HCT116 (cell line): ENCODE results near the gene GRIN2A. TPM values are rescaled to one million over a fixed set of nuclear protein-coding genes. Genes with fewer than 3 reads are reported as not detected.

ENCODE experiments used
- ATAC-seq: fragments of 200-7000 bp; cut with Tn5 transposase; 2 replicates; pipeline ENCODE4 v1.9.1; 2020; ENCODE audit warnings: mild to moderate bottlenecking, moderate library complexity
- BruUV-seq: library from RNA; stranded (reverse); fragments of 400-500 nt; replicated peaks from 2 replicates; lab custom pipeline; 2021; lab: Mats Ljungman, UMichigan
- CTCF ChIA-PET: fragments of 300-600 bp; sonication (Branson Sonifier 250); formaldehyde crosslinking; loops from one replicate; lab custom pipeline; 2021; ENCODE audit warnings: antibody characterized with exemption; lab: Charles Lee
- POLR2A ChIA-PET: fragments of 300-600, 350-600 bp; sonication (Branson Sonifier 250); formaldehyde crosslinking; loops from one replicate; lab custom pipeline; 2021; ENCODE audit warnings: antibody characterized with exemption; lab: Charles Lee
- RAD21 ChIA-PET, 2 experiments: fragments of 300-600 bp; sonication (Branson Sonifier 250); formaldehyde crosslinking; loops; one replicate each; lab custom pipeline; 2023; ENCODE audit warnings: low total read pairs in 2 of 2; ENCODE audit not compliant: uncharacterized antibody in 2 of 2, unreplicated experiment in 2 of 2, low non-redundant PET in 1 of 2; lab: Charles Lee
- DNase-seq: peaks from one replicate; pipeline ENCODE4 v3.0.0-alpha.2; 2010; ENCODE audit warnings: low read depth, low spot score
- H2AFZ ChIP-seq: fragments of 200-600 bp; shearing (Covaris generic), sonication (generic); 2 replicates; pipeline ENCODE4 v1.6.1; 2017; ENCODE audit warnings: low read depth, mixed run types, mixed read lengths, antibody characterized with exemption, low read length; ENCODE audit not compliant: poor library complexity, severe bottlenecking
- H3K27ac ChIP-seq: 2 replicates; pipeline ENCODE4 v1.5.1; 2012; ENCODE audit warnings: low read depth, low read length
- H3K27me3 ChIP-seq: fragments of 200-600 bp; sonication (generic); 2 replicates; pipeline ENCODE4 v1.6.1; 2016; ENCODE audit warnings: mixed run types, low read length, mixed read lengths; ENCODE audit not compliant: insufficient read depth
- H3K36me3 ChIP-seq, 2 experiments: fragments of 200-500 bp in 1 of 2; fragments of 200-600 bp in 1 of 2; sonication (Bioruptor generic) in 1 of 2; sonication (generic) in 1 of 2; 2 replicates each; pipeline versions ENCODE4 v1.5.1 to v1.6.1; 2014 to 2016; ENCODE audit warnings: low read length in 2 of 2, inconsistent platforms in 1 of 2, mixed read lengths in 1 of 2, mixed run types in 1 of 2; ENCODE audit not compliant: insufficient read depth in 2 of 2, control insufficient read depth in 1 of 2
- H3K4me1 ChIP-seq, 2 experiments: fragments of 200-600 bp in 1 of 2; sonication (generic) in 1 of 2; 2 replicates each; pipeline versions ENCODE4 v1.5.1 to v1.6.1; 2012 to 2017; ENCODE audit warnings: low read length in 2 of 2, inconsistent platforms in 1 of 2, mild to moderate bottlenecking in 1 of 2, mixed read lengths in 1 of 2, mixed run types in 1 of 2, moderate library complexity in 1 of 2; ENCODE audit not compliant: insufficient read depth in 2 of 2, control insufficient read depth in 1 of 2
- H3K4me2 ChIP-seq: fragments of 200-600 bp; sonication (generic); 2 replicates; pipeline ENCODE4 v1.6.1; 2017; ENCODE audit warnings: mixed run types, low read length, mixed read lengths
- H3K4me3 ChIP-seq, 2 experiments: fragments of 200-600 bp in 1 of 2; sonication (generic) in 1 of 2; replicated peaks in 1 of 2; 2 replicates each; pipeline ENCODE4 v1.5.1; 2011 to 2016; ENCODE audit warnings: low read length in 2 of 2, control low read depth in 1 of 2, low read depth in 1 of 2, mild to moderate bottlenecking in 1 of 2, mixed read lengths in 1 of 2, mixed run types in 1 of 2
- H3K79me2 ChIP-seq: fragments of 200-600 bp; sonication (generic); 2 replicates; pipeline ENCODE4 v1.6.1; 2017; ENCODE audit warnings: mild to moderate bottlenecking, mixed run types, low read length, moderate library complexity, mixed read lengths; ENCODE audit not compliant: insufficient read depth
- H3K9ac ChIP-seq: fragments of 200-600 bp; sonication (generic); 2 replicates; pipeline ENCODE4 v1.6.1; 2016; ENCODE audit warnings: low read length, mixed read lengths
- H3K9me2 ChIP-seq: fragments of 200-600 bp; sonication (generic), shearing (Covaris generic); 2 replicates; pipeline ENCODE4 v1.6.1; 2017; ENCODE audit warnings: mixed run types, mild to moderate bottlenecking, moderate library complexity; ENCODE audit not compliant: insufficient read depth
- H3K9me3 ChIP-seq, 2 experiments: fragments of 200-500 bp in 1 of 2; fragments of 200-600 bp in 1 of 2; sonication (Bioruptor generic) in 1 of 2; sonication (generic) in 1 of 2; 2 replicates each; pipeline ENCODE4 v1.6.1; 2014 to 2017; ENCODE audit warnings: low read length in 2 of 2, mixed read lengths in 2 of 2, inconsistent platforms in 1 of 2, low read depth in 1 of 2, mild to moderate bottlenecking in 1 of 2, mixed run types in 1 of 2, moderate library complexity in 1 of 2; ENCODE audit not compliant: control insufficient read depth in 1 of 2, insufficient read depth in 1 of 2
- H4K20me1 ChIP-seq: fragments of 200-600 bp; sonication (generic), shearing (Covaris generic); 2 replicates; pipeline ENCODE4 v1.6.1; 2017; ENCODE audit warnings: mixed run types, mild to moderate bottlenecking, moderate library complexity; ENCODE audit not compliant: insufficient read depth
- CEBPB ChIP-seq: IDR thresholded peaks from 2 replicates; pipeline ENCODE4 v1.6.1; 2012; ENCODE audit warnings: low read depth
- EZH2 ChIP-seq: fragments of 200-600 bp; sonication (generic); IDR thresholded peaks from 2 replicates; pipeline ENCODE4 v1.6.1; 2017; ENCODE audit warnings: antibody characterized with exemption, mixed run types
- JUND ChIP-seq: IDR thresholded peaks from 2 replicates; pipeline ENCODE4 v1.6.1; 2012
- SP1 ChIP-seq: IDR thresholded peaks from 2 replicates; pipeline ENCODE4 v1.6.1; 2012; ENCODE audit warnings: low read depth
- TCF7L2 ChIP-seq: IDR thresholded peaks from 2 replicates; pipeline ENCODE4 v1.7.0; 2011; ENCODE audit warnings: borderline replicate concordance, inconsistent platforms; ENCODE audit not compliant: insufficient read depth, insufficient read length; ENCODE audit errors: extremely low read depth
- YY1 ChIP-seq: IDR thresholded peaks from 2 replicates; pipeline ENCODE4 v1.6.1; 2011; ENCODE audit warnings: low read length, low read depth, moderate library complexity, mild to moderate bottlenecking; ENCODE audit not compliant: insufficient replicate concordance; ENCODE audit errors: extremely low read depth
- ZBTB33 ChIP-seq: IDR thresholded peaks from 2 replicates; pipeline ENCODE4 v1.6.1; 2011; ENCODE audit warnings: mild to moderate bottlenecking, low read length, moderate library complexity; ENCODE audit not compliant: insufficient replicate concordance; ENCODE audit errors: extremely low read depth
- ZFX ChIP-seq: fragments of 450-650 bp; IDR thresholded peaks from 2 replicates; pipeline ENCODE4 v1.6.1; 2017
- ZNF274 ChIP-seq: fragments of 200-500 bp; sonication (Bioruptor generic); IDR thresholded peaks from 2 replicates; pipeline ENCODE4 v1.6.1; 2014; ENCODE audit warnings: mild to moderate bottlenecking, low read depth, low read length, inconsistent platforms
- intact Hi-C: fragments of 100-400 bp; cut with micrococcal nuclease; formaldehyde crosslinking; loops from 2 replicates; pipeline ENCODE4 v1.10.0; 2022
- total RNA-seq: library from RNA; stranded (reverse); gene quantifications from one replicate; pipeline ENCODE4 v1.2.1, GENCODE V29; 2021; ENCODE audit not compliant: unreplicated experiment
- TF ChIP-seq, protein P1 (sequence below): IDR thresholded peaks from 2 replicates; pipeline ENCODE4 v1.6.1; 2012
- TF ChIP-seq, protein P2 (sequence below): IDR thresholded peaks from 2 replicates; pipeline ENCODE4 v1.6.1; 2012; ENCODE audit warnings: low read depth
- TF ChIP-seq, protein P3 (sequence below): IDR thresholded peaks from 2 replicates; pipeline ENCODE4 v1.6.1; 2012

GRIN2A gene
- total RNA-seq, 1 experiment from 2014 or later = 0.02 TPM

- no peak overlapping the region for H3K4me3 ChIP-seq
- H3K79me2 ChIP-seq = no peaks in the 10 kb centered on the region
- no peak overlapping the region for H3K4me2 ChIP-seq
- H3K27me3 ChIP-seq = peaks cover 13% of the 10 kb centered on the region; the same call in 1 of the 2 replicates
- ChIA-PET CTCF (no interaction called here), POLR2A (no interaction called here), RAD21 (no interaction called here)
- no peaks in the 10 kb centered on the region for H3K9me2 ChIP-seq
- no peak overlapping the region for H2AFZ ChIP-seq
- H4K20me1 ChIP-seq = no peaks in the 10 kb centered on the region
- ATAC-seq = no peak
- H3K36me3 ChIP-seq = no peaks in the 10 kb centered on the region
- no peak overlapping the region for H3K9ac ChIP-seq
- no TSS peak for BruUV-seq
- H3K4me1 ChIP-seq = no peaks in the 10 kb centered on the region
- H3K9me3 ChIP-seq = peaks cover 3 to 7% of the 10 kb centered on the region in 2 experiments; a peak in 2 of 4 replicates
- H3K27ac ChIP-seq = no peak overlapping the region
- TF ChIP-seq YY1 (no peak), ZFX (no peak), TCF7L2 (no peak)
- DNase-seq = no peak
- intact Hi-C loops = no loop called here
These were observed 46.6 kb upstream of the GRIN2A start for GRCh38 chr16:10228779-10229178.

DNA sequence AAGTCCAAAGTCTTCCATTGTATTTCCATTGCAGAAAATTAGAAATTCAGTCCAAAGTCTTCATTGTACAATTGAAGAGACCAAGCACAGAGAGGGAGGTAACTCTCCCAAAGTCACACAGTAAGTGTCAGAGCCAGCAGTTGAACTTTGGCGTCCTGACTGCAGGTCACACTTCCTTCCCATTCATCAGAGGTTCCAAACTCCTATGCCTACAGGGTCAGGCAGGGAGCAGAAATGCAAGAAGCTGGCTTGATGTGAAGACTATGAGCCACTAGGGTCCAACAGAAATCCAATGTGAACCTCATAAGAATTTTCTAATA lies 44.7 kb upstream of the GRIN2A start:
- Histone ChIP-seq H3K4me3 (no peak overlapping the region), H3K9ac (no peak overlapping the region), H3K9me3 (0 out of 4 replicates have a peak, but pooled peaks cover 0 to 4% of the 10 kb centered on the region in 2 experiments), H3K4me1 (no peaks in the 10 kb centered on the region), H3K4me2 (no peak overlapping the region), H3K79me2 (no peaks in the 10 kb centered on the region), H3K27me3 (peaks cover 21% of the 10 kb centered on the region; the same call in 1 of the 2 replicates), H3K27ac (no peak overlapping the region), H3K36me3 (no peaks in the 10 kb centered on the region), H3K9me2 (no peaks in the 10 kb centered on the region), H2AFZ (no peak overlapping the region), H4K20me1 (no peaks in the 10 kb centered on the region)
- intact Hi-C loops = no loop called here
- ChIA-PET RAD21 (no interaction called here), CTCF (no interaction called here), POLR2A (no interaction called here)
- no TSS peak for BruUV-seq
- DNase-seq = no peak
- no peak for ATAC-seq
- no peak for TF ChIP-seq ZBTB33
- TF ChIP-seq, protein P1, sequence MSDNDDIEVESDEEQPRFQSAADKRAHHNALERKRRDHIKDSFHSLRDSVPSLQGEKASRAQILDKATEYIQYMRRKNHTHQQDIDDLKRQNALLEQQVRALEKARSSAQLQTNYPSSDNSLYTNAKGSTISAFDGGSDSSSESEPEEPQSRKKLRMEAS = no peak
- TF ChIP-seq JUND = no peak
- TF ChIP-seq EZH2 = no peak
- no peak for TF ChIP-seq YY1
- TF ChIP-seq, protein P2, sequence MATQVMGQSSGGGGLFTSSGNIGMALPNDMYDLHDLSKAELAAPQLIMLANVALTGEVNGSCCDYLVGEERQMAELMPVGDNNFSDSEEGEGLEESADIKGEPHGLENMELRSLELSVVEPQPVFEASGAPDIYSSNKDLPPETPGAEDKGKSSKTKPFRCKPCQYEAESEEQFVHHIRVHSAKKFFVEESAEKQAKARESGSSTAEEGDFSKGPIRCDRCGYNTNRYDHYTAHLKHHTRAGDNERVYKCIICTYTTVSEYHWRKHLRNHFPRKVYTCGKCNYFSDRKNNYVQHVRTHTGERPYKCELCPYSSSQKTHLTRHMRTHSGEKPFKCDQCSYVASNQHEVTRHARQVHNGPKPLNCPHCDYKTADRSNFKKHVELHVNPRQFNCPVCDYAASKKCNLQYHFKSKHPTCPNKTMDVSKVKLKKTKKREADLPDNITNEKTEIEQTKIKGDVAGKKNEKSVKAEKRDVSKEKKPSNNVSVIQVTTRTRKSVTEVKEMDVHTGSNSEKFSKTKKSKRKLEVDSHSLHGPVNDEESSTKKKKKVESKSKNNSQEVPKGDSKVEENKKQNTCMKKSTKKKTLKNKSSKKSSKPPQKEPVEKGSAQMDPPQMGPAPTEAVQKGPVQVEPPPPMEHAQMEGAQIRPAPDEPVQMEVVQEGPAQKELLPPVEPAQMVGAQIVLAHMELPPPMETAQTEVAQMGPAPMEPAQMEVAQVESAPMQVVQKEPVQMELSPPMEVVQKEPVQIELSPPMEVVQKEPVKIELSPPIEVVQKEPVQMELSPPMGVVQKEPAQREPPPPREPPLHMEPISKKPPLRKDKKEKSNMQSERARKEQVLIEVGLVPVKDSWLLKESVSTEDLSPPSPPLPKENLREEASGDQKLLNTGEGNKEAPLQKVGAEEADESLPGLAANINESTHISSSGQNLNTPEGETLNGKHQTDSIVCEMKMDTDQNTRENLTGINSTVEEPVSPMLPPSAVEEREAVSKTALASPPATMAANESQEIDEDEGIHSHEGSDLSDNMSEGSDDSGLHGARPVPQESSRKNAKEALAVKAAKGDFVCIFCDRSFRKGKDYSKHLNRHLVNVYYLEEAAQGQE = no peak
- no peak for TF ChIP-seq ZNF274
- TF ChIP-seq SP1 = no peak
- no peak for TF ChIP-seq CEBPB
- TF ChIP-seq, protein P3, sequence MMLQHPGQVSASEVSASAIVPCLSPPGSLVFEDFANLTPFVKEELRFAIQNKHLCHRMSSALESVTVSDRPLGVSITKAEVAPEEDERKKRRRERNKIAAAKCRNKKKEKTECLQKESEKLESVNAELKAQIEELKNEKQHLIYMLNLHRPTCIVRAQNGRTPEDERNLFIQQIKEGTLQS = no peak
